ENCODE results near the gene SLC29A4.
A peak's percentile ranks its signal among the peaks of the same experiment; 100 is the strongest.
"Not testable (repeated sequence)": the region's sequence is repeated elsewhere in the genome, so short reads cannot be mapped to it uniquely, and the experiment has no call there.

SLC29A4 gene

DNA sequence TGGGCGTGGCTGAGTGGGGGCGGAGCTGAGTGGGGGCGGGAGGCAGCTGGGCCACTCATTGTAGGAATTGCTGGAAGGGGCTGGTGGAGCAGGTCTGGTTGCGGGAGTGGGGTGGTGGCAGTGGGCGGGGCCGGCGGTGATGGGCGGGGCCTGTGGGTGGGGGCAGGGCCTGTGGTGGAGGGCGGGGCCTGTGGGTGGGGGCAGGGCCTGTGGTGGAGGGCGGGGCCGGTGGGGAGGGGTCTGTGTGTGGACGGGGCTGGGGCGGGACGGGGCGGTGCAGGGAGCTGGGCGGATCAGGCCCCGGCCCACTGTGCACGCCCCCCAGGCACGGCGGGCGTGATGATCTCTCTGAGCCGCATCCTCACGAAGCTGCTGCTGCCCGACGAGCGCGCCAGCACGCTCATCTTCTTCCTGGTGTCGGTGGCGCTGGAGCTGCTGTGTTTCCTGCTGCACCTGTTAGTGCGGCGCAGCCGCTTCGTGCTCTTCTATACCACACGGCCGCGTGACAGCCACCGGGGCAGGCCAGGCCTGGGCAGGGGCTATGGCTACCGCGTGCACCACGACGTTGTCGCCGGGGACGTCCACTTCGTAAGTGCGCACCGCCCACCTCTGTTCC is 14.0 kb downstream of the SLC29A4 start:
- no peak for DNase-seq

DNA sequence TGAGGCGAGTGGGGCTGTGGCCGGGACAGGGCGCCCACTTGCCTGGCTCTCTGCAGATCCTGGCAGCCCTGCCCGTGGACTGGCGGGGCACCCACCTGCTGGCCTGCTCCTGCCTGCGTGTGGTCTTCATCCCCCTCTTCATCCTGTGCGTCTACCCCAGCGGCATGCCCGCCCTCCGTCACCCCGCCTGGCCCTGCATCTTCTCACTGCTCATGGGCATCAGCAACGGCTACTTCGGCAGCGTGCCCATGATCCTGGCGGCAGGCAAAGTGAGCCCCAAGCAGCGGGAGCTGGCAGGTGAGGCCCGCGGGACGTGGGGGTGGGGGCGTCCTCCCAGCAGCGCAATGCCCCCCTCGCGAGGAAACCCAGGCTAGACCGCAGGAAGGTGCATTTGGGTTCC is 17.6 kb downstream of the SLC29A4 start:
- DNase-seq = no peak

DNA sequence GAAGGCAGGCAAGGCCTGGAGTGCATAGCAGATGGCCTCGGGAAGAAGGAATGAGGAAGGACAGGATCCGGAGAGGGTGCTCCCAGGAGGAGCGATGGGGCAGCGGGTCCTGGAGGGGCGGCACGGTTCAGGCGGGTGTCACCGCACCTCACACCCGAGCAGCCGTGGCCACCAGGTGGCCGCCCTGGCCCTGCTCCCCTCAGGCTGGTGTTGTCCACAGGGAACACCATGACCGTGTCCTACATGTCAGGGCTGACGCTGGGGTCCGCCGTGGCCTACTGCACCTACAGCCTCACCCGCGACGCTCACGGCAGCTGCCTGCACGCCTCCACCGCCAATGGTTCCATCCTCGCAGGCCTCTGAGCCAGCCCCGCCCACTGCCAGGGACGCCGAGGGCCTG is 19.8 kb downstream of the SLC29A4 start:
- DNase-seq = no peak

DNA sequence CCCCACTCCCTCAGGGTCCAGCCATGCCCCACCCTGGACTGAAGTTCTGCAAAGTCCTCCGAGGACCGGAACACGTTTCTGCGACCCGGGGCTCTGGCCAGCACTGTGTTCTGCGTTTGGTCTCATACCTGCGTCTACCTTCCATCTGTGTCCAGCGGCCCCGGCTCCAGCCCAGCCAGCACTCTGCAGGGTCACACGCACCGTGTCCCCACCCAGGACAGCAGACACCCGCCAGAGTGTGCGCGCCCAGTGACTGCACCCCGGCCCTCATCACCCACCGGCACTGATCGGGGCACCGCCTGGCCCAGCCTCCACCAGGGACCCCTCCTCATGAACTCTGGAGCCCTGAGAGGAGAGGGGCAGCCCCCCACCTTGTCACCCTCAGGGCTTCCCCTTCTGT is 20.3 kb downstream of the SLC29A4 start:
- DNase-seq = no peak

DNA sequence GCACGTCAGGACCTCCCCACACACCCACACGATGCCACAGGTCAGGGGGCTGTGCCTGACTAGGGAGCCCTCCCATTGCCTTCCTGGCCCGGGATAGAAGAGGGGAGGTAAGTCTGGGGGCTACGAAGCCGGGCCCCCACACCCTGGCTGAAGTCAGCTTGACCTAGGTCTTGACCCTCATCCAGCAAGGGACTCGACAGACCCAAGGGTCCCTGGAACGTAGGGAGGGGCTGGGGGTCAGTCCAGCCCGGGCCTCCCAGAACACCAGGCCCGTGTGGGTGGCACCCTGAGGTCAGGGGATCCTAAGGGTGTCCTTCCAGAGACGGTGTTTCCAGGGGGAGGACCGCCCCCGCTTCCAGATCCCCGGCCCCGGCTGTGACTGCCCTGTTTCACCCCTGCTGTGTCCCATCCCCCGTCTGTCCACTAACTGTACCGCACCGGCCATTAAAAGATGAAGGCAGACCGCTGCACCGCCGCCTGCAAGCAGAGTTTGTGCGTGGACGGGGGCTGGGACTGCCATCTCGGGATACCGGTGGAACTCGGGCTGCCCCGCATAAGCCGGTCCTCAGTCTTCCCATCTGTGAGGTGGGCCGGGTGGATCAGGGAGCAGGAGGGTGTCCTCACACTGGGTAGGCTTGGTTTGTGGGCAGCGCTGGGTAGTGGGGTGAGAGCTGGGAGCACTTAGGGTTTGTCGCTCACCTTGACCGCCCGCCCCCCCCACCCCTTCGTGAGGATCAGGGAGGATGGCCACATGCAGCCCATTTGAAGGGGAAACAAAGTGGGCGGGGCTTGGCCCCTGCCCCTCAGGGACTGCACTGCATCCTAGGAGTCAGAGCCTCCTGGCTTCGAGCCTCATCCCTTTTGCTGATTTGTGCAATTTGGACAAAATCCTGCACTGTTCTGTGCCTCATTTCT is 21.1 kb downstream of the SLC29A4 start:
- no peak for DNase-seq

DNA sequence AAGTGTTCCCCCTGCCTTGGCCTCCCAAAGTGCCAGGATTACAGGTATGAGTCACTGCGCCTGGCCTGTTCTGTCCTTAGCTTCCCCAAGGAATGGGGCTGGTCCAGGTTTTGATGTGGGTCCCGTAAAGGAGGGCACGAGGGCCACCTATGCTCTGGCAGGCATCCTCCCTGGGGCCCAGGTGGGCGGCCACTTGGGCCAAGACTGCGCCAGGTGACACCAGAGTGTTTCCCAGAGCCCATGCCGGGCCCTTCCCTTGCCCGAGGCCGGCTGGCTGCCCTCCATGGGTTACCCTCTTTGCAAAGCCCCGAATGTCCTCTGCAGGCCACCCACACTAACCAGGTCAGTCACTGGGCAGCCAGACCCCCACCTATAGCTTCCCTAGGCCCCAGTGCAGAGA is 22.3 kb downstream of the SLC29A4 start:
- DNase-seq = not testable (repeated sequence)

DNA sequence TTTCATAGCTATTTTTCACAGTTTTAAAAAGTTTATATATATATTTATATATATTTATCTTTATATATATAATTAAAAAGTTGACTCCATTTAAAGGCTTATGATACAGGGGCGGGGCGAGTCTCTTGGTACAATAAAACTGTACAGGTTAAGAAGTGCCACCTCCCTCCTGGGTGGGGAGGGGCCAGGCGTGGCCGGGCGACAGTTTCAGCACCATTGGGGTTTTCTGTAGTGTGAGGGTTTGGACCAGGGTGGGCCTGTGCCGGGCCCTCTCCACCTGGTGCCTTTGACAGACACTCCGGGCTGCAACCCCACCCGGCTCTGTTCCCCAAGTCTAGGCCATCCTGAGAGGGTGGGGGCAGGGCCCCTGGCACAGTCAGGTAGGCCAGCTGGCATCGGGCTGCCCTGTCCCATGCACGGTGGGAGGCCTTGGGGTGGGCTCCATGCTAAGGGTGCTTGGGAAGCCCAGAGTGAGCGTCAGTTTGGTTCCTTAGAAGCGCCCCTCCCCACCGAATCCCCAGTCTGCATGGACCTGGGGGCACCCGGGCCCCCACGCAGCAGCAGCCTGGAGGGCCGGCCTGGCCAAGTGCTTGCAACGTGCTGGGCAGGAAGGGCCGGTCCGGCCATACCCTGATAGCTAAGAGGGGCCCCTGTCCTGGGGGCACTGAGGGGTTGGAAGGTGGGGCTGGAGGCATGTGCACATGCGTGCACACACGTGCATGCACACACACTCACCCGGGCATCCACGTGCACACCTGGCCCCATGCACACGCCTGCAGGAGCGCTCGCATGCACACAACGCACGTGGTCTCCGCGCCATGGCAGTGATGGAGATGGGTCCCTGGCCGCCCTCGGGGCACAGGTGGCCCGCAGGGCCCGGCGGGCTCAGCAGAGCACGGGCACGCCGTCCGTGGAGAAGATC is 24.7 kb downstream of the SLC29A4 start:
- not testable (repeated sequence) for DNase-seq

DNA sequence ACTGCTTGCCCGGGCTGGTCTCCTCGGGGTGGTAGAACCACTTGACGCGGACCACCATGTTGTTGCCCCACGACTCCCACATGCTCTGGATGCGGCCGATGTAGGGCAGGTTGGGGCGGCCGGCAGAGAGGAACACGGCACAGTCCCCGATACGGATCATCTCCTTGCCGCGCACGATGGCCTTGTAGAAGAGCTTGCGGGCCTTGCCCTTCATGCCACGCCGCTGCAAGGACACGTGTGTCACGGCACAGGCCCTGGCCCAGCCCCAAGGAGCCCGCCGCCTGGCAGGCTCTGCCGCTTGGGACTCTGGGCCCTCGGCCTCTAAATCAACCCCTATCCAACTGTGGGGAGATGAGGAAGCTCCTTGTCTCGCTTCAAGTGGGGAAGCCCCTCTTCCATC is 26.4 kb downstream of the SLC29A4 start:
- DNase-seq = no peak

DNA sequence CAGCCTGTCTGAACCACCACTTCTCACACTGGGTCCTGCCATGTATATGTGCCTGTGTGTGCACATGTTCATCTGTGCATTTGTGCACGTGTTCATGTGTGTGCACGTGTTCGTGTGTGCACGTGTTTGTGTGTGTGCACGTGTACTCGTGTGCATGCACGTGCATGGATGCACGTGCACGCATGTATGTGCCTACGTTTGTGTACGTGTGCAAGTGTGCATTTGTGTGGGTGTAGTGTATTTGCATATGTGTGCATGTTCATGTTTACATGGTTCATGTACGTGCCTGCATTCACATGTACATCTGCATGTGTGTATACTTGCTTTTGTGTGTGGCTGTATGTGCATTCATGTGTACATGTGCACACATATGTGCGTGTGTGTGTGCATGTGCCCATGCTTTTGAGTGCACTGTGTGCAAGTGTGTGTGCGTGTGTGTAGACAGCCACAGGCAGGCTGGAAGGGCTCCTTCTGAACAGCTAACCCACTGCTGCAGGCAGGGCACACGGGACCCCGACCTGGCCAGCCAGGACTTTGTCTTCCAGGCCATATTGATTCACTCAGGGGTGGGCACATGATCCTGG is 28.2 kb downstream of the SLC29A4 start:
- no peak for DNase-seq

DNA sequence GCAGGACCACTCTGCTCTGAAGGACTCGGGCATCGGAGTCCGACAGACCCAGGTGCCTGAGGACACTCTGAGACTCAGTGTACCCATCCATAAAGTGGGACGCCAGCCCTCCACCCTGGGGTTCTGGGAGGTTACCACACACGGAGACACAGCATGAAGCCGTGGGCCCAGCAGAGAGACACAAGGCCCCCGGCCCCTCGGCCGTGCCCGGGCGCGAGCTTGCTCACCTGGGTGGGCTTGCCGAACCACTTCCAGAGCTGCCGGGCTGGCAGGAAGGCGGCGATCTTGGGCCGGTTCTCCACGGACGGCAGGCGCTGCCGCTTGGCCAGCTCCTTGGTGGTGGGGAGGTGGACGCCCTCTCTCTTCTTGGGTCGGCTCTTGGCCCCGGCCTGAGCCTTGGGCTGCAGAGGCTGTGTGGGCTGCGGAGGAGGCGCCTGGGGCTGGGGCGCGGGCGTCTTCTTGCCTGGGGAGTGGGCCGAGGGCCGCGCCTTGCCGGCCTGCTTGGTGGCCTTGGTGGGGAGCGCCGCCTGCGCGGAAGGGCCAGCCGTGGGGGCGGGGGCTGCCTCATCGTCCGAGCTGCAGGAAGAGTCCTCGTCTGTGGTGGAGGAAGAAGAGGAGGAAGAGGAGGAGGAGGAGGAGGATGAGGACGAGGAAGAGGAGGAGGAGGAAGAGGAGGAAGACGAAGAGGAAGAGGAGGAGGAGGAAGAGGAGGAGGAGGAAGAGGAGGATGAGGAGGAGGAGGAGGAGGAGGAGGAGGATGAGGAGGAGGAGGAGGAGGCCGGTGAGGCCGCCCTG is 29.7 kb downstream of the SLC29A4 start:
- DNase-seq = not testable (repeated sequence)

DNA sequence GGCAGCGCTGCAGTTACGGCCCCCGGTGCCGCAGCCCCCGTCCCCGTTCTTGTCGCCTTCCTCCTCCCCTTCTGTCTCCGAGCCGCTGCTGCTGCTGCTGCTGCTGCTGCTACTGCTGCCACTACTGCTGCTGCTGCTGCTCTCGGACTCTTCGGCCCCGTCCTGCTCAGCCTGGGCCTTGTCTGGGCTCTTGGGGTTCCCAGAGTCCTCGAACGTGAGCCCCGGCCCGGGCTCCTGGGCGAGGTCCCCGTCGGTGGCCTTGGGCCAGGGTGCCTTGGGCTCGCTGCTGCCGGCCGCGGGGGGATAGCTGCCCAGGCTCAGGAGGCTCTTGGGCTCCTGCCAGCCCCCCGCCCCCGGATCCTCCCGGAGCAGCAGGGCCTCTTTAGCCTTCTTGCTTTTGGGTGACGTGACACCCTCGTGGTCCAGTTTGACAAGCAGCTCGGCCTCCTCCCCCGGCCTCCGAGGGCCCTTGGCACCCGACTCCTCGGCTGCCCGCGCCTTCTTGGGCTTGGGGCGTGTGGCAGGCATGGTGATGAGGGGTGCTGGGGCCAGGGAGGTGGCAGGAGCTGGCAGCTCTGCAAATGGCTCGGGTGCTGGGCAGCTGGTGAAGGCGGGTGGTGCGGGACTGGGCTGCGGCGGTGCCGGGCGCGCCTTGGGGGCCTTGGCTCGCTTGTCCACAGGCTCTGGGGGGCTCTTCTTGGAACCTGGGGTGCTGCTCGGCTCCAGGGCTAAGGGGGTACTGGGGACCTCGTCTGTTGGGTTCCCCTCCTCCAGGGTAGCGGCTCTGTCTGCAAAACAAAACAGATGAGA is 30.5 kb downstream of the SLC29A4 start:
- peak in 1 of 2 donors; percentile 9 for DNase-seq

DNA sequence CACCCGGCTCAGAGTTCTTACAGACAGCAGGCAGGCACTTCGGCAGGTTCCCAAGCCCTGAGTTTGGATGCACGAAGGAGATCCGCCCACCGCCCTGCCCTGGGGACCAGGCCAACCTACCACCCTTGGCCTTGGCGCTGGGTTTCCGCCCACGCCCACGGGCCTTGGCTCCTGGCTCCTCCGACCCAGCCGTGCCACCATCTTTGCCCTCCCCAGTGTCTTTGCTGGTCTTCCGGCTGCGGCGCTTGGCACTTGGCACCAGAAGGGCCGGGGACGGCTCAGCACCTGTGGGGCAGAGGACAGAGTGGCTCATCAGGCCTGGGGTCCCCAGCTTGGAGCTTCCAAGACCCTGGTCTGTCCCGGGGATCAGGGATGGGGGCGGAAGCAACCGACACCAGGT is 32.1 kb downstream of the SLC29A4 start:
- no peak for DNase-seq

DNA sequence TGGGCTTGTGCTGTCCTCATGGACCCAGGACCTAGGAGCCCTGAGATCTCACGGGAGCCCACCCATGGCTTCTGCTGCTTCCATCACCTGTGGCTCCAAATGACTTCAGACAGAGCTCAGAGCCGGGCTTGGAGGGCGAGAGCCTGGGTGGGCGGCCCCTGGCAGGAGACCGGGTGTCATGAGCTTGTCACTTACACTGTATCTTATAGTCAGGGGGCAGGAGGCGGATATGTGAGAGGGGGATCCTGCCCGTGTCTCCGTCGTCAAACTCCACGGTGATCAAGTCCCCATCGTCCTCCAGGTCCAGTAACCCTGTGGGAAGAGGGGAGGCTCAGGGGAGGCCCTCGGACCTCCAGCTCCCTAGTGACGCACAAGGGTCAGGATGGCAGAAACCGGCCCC is 33.0 kb downstream of the SLC29A4 start:
- DNase-seq = no peak

DNA sequence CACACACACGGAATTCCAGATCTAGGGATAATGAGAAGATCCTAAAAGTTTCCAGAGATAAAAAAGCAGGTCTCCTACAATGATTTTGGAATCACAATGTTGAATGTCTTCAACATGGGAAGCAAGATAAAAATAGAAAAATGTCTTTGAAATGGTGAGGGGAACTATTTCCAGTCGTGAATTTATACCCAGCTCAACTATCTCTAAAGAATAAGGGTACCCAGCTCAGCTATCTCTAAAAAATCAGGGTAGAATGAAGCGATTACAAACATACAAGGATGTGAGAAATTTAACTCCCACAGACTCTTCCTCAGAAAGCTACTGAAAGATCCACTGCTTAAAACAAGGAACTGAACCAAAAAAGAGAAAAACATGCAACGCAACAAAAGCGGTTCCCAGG is 35.9 kb downstream of the SLC29A4 start:
- not testable (repeated sequence) for DNase-seq

DNA sequence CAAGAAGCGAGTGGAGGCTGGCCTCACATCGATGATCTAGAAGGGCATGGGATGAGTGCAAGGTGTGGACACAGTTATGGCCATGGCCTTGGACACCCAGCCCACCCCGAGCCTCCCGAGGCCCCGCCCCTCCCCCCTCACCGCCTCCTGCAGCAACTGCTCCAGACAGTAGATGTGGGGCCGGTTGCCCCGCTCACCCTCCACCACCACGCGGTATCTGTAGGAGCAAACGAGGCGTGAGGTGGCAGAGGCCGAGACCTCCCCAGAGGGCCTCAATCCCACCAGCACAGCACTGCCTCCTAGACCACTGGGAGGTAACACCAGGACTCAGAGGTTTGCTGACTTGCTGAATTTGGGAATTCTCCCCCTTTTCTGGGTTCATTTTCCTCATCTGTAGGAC is 37.6 kb downstream of the SLC29A4 start:
- DNase-seq = no peak

DNA sequence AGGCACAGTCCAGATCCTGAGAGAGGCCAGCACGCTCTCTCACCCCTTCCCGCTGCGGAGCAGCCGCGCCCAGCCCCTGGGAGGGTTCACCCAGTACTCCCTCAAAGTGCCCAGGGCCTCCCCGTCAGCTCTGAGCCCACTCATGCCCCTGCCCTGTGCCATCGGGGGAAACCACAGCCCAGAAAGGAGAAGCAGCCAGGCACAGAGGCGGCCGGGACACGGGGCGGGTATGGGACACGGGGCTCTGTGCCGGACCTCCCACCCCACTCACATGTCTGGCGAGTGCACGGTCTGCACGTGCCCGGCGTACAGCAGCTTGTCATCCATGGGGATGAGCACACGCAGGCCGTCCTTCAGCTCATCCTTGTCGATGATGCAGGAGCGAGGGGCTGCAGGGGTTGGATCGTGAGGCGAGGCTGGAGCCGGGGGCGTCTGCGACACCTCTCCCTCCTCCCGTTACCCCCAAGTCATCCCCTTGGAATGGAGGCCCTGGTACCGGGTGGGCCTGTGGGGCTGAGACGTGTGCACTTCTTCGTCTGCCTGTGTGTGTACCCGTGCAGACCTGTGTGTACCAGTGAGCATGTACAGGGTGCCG is 38.2 kb downstream of the SLC29A4 start:
- no peak for DNase-seq

DNA sequence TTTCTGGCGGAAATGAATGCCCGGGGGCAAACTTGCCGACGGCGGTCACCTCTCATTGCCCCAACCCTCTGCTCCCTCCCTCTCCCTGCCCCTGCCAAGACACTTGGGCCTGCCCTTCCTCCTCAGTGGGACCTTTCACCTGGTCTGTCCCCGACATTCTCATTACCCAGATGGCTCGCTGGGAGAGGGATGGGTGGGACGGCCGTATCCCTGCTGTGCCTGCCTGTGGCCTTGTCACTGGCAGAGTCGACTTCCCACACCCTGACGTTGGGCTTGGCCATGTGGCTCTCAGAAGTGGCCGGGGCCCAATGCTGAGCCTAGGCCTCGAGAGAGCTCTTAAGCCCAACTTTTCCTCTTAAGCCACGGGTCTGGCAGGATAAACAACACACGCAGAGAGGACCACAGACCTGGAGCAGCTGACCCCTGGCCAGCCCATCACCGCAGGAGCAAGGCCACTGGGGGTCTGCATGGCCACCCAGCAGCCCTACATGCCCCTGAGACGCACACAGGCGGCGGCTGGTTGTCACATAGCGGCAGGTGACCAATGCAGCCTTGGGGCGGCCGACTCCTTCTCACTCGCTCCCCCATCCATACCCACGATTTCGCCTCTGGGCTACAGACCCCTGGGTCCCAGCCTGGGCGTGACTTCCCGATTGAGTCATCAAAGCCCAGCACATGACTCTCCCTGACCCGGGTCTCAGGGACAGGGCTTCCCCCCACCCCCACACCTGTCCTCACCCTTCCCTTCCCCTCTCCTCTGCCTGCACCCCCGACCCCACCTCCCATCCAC is 40.1 kb downstream of the SLC29A4 start:
- DNase-seq = no peak

DNA sequence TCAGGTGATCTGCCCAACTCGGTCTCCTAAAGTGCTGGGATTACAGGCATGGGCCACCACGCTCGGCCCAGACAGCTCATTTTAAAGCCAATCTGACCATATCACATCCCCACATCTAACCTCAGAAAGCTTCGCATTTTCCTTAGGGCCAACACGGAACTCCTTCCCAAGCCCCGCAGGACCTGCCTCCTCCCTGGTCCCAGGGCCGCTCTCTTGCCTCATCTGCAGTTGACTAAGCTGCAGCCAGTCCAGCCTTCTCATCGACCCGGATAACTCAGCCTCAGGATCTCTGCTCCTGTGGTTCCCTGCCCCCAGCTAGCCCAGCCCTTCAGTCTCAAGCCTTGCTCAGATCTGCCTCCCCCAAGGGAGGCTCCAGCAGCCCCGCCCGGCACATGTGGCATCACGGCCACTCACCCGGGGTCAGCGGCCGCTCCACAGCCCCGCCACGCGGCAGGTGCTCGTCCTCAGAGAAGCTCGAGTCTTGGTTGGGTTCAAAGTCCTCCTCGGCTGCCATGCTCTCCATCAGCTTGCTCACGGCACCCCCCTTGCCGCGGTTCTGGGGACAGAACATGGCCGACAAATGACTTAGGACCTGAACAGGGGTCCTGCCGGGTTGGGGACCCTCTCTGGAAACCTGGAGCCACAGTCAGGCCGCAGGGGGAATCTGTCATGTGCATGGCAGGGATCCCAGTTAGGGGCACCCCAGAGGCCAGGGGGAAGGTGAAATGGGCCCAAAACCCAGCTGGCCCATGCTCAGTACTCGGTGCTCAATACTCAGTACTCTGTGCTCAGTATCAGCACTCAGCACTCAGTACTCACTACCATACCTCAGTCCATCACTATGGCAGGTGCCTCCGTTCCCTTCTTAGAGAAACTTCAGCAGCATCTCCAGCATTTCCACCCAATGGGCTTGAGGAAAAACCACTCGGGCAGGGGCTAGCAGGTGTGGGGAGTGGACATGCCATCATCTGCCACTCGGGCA is 41.3 kb downstream of the SLC29A4 start:
- DNase-seq = not testable (repeated sequence)

DNA sequence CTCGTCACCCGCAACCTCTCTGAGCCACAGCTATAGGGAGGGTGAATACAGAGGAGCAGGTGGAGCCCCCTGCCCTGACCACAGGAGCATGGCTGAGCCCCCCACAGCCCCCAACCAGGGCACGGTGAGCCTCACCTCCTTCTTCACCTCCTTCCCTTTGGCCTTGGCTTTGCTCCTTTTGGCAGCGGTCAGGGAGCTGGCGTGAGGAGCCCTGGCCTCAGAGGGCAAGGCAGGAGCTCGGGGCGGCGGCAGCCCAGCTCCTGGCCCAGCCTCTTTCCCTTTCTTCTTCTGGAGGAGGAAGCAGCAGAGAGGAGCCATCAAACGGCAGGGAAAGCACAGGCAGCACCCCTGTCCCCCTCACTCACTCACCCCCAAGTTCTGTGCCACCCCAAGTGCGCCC is 42.2 kb downstream of the SLC29A4 start:
- no peak for DNase-seq

All from hippocampal formation (tissue), 2 donors.